Left lobe of liver (tissue), 2 donors: ENCODE results near the gene PEAR1. TPM values are rescaled to one million over a fixed set of nuclear protein-coding genes. Genes with fewer than 3 reads are reported as not detected.

Source experiments
- ATAC-seq: fragments of 200-7000 bp; cut with Tn5 transposase; one replicate; pipeline ENCODE4 v1.9.1; 2020; ENCODE audit warnings: mild to moderate bottlenecking, moderate library complexity
- DNase-seq: peaks from one replicate; pipeline ENCODE4 v3.0.0-alpha.2; 2020; ENCODE audit warnings: low spot score
- total RNA-seq: library from RNA; stranded (reverse); gene quantifications from one replicate; pipeline ENCODE4 v1.2.1, GENCODE V29; 2021
- donor health status: DM: no; HTN: no; CAD: no; lungs with moderate emphysema.
- donor health status: DM: no; HTN: yes; CAD: no.

The PEAR1 gene
- total RNA-seq, 1 donor from 2014 or later: 4.5 TPM

DNA sequence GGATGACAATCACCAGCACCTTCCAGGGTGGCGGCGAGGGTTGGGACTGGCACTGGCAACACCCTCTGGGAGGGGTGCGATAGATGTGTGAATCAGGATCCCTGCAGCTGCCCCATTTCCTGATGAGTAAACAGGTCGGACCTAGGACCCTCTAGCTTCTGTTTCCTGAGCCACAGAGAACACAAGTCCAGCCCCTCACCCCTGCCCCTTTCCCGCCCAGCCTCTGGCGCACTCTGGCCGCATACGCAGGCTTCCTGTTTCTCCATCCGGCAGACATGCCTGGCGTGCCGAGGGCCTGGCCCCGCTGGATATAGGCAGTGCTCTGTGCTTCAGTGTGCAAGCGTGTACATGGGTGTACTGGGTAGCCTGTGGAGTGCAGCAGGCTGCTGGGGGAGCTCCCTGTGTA lies 4.6 kb downstream of the PEAR1 start:
- ATAC-seq (peak; percentile 54), DNase-seq (no peak)

- no peak for DNase-seq
- ATAC-seq: no peak
Measured at GRCh38 chr1:156898971-156899664, 5.6 kb downstream of the PEAR1 start.

- no peak for ATAC-seq
Measured at GRCh38 chr1:156899956-156900718, 6.6 kb downstream of the PEAR1 start.

DNA sequence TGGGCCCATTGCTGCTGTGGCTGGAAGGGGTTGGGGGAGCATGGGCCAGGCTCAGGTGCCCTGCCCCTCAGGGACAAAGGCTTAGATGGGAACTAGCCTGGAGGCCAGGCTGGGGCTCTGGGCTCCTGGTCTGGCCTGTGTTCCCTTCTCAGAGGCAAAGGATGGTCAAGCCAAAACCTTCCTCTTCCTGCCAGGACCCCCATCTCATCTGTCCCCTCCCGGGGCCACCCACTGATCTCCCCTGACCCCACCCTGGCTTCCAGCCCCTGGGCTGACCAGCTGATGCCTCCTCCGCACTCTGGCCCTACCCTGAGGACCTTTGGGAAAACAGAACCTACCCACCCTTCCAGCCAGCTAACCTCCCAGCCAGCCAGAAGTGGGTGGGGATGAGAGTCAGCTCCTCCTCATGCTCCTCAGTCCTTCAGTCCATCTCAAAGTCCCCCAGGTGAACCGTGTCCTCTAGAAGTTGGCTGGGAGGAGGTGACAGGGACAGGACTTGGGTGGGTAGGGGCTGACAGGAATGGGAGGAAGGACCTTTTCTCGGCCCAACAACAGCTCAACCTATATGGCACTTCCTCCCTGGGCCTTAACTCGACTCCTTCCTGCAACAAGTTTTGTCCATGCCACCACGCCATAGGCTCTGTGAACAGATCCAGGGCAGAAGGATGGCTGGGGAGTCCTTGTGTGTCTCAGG lies 7.5 kb downstream of the PEAR1 start:
- no peak for DNase-seq
- no peak for ATAC-seq

More at GRCh38 chr1:156899956-156900718, 6.6 kb downstream of the PEAR1 start:
- DNase-seq: no peak

GRCh38 chr1:156901590-156901900 lies 8.0 kb downstream of the PEAR1 start:
- no peak for DNase-seq

DNA sequence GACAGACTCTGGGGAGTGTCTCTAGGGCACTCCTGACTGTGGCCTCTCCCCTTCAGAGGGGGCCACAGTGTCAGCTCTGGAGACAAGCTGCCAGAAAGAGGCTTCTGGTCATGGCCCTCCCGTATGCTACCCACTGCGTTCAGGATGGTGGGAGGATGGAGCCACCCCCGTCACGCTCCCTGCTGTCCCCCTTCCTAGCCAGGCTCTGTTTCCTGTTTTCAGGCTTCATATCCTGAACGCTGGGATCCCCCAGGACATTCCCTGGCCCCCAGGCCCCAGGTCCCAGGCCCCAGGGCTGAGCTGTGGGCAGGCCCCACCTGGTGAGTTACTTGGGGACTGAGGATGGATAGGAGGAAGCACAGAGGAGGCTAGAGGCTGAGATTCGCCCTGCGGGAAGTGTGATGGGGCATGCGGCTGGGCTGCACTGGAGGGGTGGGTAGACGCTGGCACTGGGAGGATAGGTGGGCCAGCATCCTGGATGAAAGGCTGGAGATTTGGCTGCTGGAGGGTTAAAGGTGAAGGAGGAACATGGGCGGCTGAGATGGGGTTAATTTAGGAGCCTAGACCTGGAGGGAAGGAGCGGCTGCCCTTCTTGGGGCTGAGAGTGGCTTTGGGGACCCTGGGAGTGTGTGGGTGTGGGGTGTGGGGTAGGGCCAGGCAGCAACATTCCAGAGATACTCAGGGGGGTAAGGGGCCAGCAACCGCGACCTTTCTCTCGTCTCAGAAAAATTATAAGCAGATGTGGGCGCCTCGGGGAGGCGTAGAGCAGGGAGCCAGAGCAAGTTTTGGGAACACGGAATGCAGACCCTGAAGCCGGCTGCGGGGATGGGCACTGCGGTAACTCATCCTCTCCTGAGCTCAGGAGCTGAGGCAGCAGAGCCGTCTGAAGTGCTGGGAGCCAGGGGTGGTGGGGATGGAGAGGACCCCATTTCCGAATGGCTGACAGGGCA lies 8.7 kb downstream of the PEAR1 start:
- DNase-seq (no peak), ATAC-seq (no peak)

More at GRCh38 chr1:156901590-156901900, 8.0 kb downstream of the PEAR1 start:
- no peak for ATAC-seq

GRCh38 chr1:156903328-156904091 lies 10.0 kb downstream of the PEAR1 start:
- no peak for DNase-seq
- ATAC-seq: no peak

DNA sequence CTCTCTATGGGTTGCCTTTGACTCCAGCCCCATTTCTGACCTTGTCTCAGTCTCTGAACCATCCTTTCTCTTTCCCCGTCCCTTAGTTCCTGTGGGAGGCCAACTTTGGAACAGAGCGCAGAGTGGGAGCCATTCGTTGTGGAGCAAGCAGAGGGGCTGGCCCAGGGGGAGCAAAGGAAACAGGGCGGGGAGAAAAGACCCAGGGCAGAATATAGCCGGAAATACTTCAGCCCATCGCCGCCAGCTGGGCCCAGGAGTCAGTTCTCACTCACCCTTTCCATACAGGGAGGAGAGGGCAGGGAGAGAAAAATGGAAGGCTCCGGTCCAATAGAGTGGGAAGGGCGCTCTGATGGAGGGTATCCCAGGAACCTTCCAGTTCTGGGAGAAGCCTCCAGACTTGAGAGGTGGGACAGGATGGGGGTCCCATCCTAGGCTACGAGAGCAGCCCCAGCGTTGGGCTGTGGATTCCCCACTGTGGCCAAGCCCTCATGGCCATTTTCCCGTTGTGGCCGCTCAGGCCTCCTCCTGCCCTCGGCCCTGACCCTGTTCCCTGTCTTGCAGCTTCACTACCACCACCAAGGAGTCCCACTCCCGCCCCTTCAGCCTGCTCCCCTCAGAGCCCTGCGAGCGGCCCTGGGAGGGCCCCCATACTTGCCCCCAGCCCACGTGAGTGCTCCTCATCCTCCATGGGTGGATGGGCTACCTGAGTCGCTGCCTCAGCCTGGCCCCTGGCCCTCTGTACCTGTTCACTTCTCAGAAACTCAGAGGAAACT lies 10.9 kb downstream of the PEAR1 start:
- DNase-seq: no peak
- ATAC-seq: no peak

DNA sequence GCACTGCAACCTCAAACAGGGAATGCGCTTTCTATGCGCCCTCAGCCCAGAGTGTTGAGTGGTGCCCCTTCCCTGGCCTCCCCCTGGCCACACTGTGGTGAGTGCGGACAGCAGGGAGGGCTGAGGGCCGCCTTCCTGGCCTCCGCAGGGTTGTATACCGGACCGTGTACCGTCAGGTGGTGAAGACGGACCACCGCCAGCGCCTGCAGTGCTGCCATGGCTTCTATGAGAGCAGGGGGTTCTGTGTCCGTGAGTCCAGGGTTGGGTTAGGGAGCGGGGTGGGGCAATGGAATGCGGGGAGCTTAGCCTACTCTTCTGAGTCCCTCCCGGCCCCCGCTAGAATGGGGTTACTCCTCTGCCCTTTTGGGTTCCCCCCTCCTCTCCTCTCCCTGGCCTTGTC lies 11.7 kb downstream of the PEAR1 start:
- ATAC-seq (no peak), DNase-seq (no peak)

- DNase-seq: no peak
- no peak for ATAC-seq
Measured at GRCh38 chr1:156905651-156906050, 12.1 kb downstream of the PEAR1 start.

DNA sequence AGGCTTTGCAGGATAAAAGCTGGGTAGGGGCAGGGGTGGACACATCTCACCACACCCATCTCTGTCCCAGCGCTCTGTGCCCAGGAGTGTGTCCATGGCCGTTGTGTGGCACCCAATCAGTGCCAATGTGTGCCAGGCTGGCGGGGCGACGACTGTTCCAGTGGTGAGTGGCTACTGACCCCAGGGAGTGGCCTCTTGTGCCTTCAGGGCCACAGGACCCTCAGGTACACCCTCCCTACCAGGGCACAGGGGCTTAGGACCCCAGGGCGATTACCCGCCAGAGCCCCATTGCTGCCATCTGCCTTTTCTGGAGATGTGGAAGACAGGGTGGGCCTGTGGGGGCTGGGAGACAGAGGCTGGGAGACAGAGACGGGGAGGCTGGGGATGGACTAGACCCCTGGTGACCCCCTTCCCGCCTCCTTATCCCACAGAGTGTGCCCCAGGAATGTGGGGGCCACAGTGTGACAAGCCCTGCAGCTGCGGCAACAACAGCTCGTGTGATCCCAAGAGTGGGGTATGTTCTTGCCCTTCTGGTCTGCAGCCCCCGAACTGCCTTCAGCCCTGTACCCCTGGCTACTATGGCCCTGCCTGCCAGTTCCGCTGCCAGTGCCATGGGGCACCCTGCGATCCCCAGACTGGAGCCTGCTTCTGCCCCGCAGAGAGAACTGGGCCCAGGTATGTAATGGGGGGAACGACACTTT lies 12.8 kb downstream of the PEAR1 start:
- no peak for DNase-seq
- ATAC-seq: no peak

- no peak for DNase-seq
- ATAC-seq: peak; percentile 7
Measured at GRCh38 chr1:156908541-156908940, 15.0 kb downstream of the PEAR1 start.

GRCh38 chr1:156908955-156909354 lies 15.4 kb downstream of the PEAR1 start:
- ATAC-seq (no peak), DNase-seq (no peak)

DNA sequence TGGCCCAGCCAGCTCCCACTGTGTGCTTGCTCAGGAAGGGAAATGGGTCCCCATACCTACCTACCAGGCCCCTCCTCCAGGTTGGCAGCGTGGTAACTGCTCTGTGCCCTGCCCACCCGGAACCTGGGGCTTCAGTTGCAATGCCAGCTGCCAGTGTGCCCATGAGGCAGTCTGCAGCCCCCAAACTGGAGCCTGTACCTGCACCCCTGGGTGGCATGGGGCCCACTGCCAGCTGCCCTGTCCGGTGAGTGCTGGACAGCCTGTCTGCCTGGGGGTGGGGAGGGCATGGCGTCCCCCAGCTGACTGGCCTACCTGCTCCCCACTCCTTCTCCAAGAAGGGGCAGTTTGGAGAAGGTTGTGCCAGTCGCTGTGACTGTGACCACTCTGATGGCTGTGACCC lies 16.2 kb downstream of the PEAR1 start:
- DNase-seq (no peak), ATAC-seq (no peak)

GRCh38 chr1:156910309-156910782 lies 16.8 kb downstream of the PEAR1 start:
- ATAC-seq (peak; percentile 70), DNase-seq (no peak)

- DNase-seq (no peak), ATAC-seq (no peak)
Measured at GRCh38 chr1:156911577-156912298, 18.2 kb downstream of the PEAR1 start.

- DNase-seq (no peak), ATAC-seq (no peak)
Measured at GRCh38 chr1:156912310-156912709, 18.8 kb downstream of the PEAR1 start.
